ENCODE measurements around the gene TPPP.
"Not testable (repeated sequence)": the region's sequence is repeated elsewhere in the genome, so short reads cannot be mapped to it uniquely, and the experiment has no call there.

Gene TPPP

DNA sequence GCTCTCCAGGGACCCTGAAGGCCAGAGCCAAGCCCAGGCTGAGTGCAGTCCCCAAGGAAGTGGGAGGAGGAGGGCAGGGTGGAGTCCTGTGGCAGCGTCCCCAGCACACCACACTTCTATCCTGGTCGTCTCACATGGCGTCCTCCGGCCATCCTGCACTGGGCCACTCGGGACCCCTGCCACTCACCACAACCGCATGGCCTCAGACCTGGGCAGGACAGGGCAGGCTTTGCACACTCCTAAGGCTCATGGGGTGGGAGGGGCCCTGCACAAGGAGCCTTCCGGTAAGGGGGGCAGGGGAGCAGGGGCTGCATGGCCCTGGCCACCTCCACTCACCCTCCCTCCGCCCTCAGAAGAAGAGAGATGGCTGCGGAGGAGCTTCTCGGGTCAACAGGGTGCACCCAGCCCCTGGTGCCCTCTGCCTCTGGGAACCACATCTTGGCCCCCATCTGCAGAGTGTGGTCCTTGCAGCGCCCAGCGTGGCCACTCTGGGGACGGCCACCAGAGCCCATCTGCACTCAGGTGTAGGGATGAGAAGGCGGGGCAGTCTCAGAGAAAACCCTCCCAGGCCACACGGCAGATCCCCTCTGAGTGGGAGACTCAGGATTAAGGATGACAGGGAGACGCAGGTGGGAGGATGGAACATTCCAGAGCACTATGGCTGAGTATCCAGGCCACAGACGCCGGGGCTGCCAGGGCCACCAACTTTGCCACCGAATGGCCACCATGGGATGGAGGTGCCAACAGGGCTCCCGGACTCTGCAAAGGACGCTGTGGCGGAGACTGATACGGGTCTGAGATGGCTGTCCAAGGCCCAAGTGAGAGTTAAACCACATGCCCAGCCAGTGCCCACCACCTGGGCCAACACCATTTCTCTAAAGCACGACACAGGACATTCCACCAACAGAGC lies 7.6 kb downstream of the TPPP start:
- DNase-seq (ENCODE audit: low spot score): no peak
- TF ChIP-seq, protein P1, sequence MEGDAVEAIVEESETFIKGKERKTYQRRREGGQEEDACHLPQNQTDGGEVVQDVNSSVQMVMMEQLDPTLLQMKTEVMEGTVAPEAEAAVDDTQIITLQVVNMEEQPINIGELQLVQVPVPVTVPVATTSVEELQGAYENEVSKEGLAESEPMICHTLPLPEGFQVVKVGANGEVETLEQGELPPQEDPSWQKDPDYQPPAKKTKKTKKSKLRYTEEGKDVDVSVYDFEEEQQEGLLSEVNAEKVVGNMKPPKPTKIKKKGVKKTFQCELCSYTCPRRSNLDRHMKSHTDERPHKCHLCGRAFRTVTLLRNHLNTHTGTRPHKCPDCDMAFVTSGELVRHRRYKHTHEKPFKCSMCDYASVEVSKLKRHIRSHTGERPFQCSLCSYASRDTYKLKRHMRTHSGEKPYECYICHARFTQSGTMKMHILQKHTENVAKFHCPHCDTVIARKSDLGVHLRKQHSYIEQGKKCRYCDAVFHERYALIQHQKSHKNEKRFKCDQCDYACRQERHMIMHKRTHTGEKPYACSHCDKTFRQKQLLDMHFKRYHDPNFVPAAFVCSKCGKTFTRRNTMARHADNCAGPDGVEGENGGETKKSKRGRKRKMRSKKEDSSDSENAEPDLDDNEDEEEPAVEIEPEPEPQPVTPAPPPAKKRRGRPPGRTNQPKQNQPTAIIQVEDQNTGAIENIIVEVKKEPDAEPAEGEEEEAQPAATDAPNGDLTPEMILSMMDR (IDR thresholded peaks at IDR 0.05; ENCODE audit: borderline replicate concordance, control extremely low read depth, extremely low read depth, insufficient read depth, missing control alignments): no peak
- in situ Hi-C loops (cut with MboI; ENCODE audit: low sequenced_read_pairs, unreplicated experiment): no loop called here

DNA sequence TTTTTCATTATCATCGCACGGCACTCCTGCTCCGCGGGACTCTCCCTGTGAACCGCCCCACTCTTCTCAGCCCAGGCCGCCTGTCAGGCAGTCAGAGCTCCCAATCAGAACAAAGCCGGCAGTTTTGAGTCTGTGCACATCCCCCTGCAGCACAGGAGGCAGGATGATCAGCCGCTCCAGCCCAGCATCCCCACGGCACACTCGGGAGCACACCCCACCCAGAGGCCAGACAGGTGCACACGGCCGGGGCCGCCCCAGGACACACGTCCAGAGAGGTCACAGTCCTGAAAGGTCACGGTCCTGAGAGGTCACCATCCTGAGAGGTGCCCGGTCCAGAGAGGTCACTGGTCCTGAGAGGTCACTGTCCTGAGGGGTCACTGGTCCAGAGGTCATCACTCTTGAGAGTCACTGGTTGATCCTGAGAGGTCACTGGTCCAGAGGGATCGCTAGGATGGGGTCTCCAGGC lies 8.4 kb downstream of the TPPP start:
- TF ChIP-seq, protein P1 (IDR thresholded peaks at IDR 0.05; ENCODE audit: borderline replicate concordance, control extremely low read depth, extremely low read depth, insufficient read depth, missing control alignments): no peak
- no peak for DNase-seq (ENCODE audit: low spot score)
- in situ Hi-C loops (cut with MboI; ENCODE audit: low sequenced_read_pairs, unreplicated experiment): no loop called here

DNA sequence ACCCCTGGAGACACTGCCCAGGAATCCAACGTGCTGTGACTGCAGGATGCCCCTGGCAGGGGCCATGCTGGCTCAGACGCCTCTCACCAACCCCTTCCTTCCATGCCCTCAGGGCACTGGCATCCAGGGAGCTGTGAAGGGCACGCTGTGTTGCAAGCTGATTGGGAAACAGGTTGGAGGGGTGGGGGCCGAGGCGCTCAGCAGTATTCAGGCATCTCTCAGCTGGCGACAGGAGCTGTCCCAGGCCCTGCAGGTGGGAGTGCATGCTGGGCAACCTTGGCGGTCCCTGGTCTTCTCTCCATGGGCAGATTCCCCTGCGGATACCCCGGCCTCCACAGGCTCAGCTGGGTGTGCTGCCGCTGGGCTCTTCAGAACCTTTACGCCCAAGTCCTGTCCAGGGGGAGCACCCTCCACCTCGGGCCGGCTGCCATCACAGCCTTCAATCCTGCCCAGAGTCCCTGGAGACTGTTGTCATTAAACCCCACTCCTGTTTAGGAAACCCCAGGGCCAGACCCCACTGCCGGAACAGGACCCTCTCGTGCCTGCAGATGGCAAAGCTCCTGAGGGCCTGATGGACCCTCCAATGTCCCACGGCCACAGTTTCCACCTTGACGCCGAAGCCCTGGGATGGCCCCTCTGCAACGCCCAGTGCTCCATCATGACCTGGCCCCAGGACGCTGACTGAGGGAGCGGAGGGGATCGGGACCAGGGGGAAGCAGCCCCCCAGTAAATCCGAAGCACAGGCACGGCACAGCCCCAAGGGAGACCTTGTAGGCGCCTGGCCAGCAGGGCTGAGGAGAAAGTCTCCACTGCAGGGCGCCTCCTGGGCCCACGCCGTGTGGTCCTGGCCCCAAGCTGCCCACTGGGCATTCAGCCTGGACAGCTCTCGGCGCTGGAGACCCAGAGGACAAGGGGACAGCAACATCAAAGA lies 9.3 kb downstream of the TPPP start:
- TF ChIP-seq, protein P1 (IDR thresholded peaks at IDR 0.05; ENCODE audit: borderline replicate concordance, control extremely low read depth, extremely low read depth, insufficient read depth, missing control alignments): no peak
- no peak for DNase-seq (ENCODE audit: low spot score)
- in situ Hi-C loops (cut with MboI; ENCODE audit: low sequenced_read_pairs, unreplicated experiment): no loop called here

DNA sequence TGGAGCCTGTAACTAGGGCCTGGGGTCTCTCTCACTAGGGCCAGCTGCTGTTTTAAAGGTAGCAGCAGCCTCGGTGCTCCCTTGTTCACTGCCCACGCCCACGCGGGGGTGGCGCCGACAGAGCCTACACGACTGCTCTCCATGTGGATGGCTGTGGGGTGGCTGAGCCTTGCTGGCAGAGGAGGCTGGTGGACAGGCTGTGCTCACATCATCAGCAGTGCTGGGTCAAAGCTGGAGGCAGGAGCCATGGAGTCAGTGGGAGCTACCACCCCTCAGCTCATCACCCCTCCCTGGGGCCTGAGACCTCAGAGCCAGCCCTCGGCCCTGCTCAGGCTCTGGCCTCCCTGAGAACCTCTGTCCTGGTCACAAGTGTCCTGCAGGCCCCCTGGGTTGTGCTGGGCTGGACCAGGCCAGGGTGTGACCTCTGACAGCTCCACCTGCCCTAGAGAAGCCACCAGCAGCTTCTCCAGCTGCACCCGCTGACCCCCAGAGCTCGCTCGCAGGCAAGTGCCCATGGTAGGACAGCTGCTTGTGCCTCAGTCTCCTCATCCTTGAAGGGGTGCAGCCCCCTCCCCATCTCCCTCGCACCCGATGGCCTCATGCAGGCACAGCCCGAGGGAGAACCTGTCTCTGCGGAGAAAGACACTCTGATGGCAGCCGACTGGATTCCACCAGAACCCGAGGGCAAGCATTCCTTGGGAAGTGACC lies 10.3 kb downstream of the TPPP start:
- DNase-seq (ENCODE audit: low spot score); in situ Hi-C loops (cut with MboI; ENCODE audit: low sequenced_read_pairs, unreplicated experiment): not testable (repeated sequence)

DNA sequence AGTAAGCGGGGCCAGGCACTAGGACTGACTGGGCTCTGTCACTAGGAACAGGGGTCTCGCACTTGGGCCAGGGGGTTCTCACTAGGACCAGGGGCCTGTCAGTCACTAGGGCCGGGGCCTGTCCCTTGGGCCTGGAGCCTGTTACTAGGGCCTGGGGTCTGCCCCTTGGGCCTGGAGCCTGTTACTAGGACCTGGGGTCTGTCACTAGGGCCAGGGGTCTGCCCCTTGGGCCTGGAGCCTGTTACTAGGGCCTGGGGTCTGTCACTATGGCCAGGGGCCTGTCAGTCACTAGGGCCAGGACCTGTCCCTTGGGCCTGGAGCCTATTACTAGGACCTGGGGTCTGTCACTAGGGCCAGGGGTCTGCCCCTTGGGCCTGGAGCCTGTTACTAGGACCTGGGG lies 10.9 kb downstream of the TPPP start:
- DNase-seq (ENCODE audit: low spot score); in situ Hi-C loops (cut with MboI; ENCODE audit: low sequenced_read_pairs, unreplicated experiment): not testable (repeated sequence)

DNA sequence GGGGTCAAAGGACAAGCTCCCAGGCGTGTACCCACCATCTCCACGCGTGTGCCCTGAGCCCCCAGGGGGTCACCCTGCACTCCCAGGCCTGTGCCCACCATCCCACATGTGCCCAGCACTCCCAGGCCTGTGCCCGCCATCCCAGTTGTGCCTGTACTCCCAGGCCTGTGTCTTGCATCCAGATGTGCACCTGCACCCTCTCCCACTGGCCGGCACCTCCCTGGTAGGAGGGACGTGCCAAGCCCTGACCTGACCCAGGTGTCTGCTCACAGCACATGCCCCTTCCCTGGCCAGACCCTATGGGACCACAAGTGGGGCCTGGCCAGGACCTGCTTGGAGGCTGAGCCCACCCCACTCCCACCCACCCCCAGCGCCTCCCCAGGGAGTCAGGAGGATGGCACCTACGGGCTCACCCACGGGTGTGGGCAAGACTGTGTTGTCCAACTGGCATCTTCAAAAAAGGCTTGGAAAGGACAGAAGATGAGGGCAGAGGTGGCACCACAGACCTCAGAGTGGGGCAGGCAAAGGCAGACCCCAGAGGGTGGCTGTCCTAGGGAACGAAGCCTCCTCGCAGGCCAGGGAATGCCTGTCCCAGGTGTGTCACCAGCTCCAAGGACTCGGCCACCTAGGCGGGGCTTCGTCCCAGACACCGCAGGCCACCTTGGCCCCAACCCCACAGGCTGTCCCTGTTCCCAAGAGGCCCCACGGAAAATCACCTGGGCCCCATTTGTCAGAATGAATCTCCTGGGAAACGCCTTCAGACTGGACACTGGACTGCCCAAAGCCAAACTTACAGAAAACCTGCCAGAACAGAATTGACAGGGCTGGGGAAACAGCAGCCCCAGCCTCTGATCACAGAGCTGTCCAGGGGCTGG lies 11.6 kb downstream of the TPPP start:
- DNase-seq (ENCODE audit: low spot score); in situ Hi-C loops (cut with MboI; ENCODE audit: low sequenced_read_pairs, unreplicated experiment): not testable (repeated sequence)

DNA sequence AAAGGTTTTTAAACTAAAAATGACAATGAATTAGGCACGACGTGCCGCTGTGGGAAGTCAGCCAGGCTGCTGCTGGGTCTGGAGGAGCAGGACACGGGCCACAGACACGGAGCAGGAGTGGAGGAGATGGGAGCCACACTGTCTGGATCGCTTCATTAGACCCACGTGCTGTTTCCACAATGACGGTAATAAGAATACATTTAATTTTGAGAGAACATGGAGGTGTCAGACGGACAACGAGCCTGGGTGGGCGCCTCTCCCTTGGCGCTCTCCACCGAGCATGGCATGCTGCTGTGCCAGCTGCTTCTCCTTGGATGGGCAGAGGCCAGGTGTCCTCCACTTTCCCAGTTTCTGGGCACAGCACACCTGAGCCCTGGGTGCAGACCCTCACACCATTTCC lies 12.3 kb downstream of the TPPP start:
- DNase-seq (ENCODE audit: low spot score); in situ Hi-C loops (cut with MboI; ENCODE audit: low sequenced_read_pairs, unreplicated experiment): not testable (repeated sequence)

DNA sequence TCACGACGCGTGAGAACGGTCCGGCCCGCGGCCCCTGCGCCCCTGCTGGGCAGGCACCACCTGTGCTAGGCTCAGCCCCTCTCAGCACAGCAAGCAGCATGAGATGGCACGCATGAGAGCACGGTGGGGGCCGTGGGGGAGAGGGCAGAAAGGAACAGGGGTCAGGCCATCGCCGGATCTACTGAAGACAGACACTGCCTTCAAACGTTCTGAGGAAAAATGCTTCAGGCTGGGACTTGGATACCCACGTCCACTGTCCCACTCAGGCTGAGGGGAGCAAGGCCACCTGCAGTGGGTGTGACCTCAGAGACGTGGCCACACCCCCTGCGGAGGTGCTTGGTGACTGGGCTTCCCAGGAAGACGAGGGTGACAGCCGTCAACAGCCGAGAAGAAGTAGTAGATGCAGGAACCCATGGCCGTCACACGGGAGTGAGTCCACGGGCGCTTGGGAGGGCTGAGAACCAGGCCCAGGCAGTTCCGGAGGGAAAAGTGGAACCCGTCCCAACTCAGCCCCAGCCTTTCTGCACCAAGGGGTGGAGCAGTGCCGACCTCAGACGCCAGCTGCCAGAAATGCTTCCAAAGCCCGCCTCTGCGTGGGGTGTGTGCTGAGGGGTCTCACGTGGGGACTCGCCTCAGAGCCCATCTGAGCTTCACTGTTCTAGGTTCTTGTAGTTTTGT lies 12.9 kb downstream of the TPPP start:
- DNase-seq (ENCODE audit: low spot score); in situ Hi-C loops (cut with MboI; ENCODE audit: low sequenced_read_pairs, unreplicated experiment): not testable (repeated sequence)

DNA sequence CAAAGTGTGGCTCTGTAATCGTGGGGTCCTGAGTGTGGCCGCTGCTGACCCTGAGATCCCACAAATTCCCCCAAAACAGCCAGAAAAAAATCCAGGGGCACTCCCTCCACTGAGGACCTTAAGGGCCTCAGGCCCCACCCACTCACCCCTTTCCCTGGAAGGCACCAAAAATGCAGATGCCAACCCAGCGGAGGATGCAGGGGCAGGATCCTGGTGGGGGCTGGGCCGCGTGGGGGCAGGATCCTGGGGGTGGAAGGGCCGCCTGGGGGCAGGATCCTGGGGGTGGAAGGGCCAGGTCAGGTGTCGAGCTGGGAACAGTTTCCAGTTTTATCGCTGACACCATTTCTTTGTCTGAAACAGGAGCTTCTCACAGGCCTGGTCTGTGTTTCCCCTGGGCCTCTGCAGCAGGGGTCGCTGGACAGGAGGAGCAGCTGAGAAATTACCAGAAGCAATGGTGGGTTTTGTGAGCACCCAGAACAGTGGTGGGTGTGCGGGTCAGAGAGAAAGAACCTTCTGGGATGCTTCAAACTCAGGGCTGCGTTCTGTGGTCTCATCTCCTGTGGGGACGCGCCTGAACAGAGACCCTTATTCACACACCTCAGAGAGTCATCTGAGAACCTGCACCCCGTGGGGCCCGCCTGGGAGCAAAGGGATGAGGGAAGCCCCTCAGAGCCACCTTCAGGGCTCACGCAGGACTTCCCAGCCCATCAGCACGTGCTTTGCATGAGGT lies 13.8 kb downstream of the TPPP start:
- in situ Hi-C loops (cut with MboI; ENCODE audit: low sequenced_read_pairs, unreplicated experiment); DNase-seq (ENCODE audit: low spot score): not testable (repeated sequence)

DNA sequence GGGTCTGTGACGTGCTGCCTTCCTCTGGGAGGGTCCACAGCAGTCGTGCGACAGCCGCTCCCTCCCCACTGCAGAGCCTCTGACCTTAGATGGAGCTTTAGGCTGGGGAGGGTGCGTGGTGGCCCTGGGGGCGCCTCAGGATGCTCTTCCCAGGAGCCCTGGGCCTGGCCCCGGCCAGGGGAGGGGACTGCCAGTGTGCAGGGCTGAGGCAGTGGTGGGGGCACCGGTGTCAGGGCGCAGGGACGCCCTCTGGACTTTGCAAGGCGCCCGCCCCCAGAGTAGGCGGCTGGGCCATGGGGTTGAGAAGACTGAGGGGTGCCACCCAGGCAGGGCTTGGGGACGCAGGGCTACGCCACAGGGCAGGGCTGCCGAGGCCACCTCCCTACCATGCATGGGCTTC lies 14.6 kb downstream of the TPPP start:
- DNase-seq (ENCODE audit: low spot score); in situ Hi-C loops (cut with MboI; ENCODE audit: low sequenced_read_pairs, unreplicated experiment): not testable (repeated sequence)

All from GM13976 (cell line).